Liver (tissue), 3 donors: Measurements from ENCODE around the gene IDH3A.

ENCODE experiments used
- CTCF ChIP-seq: fragments of 150-350 bp; IDR thresholded peaks from 2 replicates; pipeline ENCODE4 v1.5.1; 2017; ENCODE audit warnings: improper control_type of control experiment, low read depth, low read length; ENCODE audit not compliant: missing input control
- EGR1 ChIP-seq, 2 donors: IDR thresholded peaks; 2 replicates each; pipeline ENCODE4 v1.6.1; 2016 to 2018; ENCODE audit warnings: antibody characterized with exemption in 2 of 2, low read depth in 2 of 2
- FOXA1 ChIP-seq: IDR thresholded peaks from 2 replicates; pipeline ENCODE4 v1.6.1; 2016; ENCODE audit warnings: antibody characterized with exemption
- GABPA ChIP-seq, 2 donors: IDR thresholded peaks in 1 of 2; conservative IDR thresholded peaks in 1 of 2; 2 replicates each; pipeline ENCODE4 v1.6.1; 2016; ENCODE audit warnings: antibody characterized with exemption in 2 of 2, mild to moderate bottlenecking in 1 of 2, moderate library complexity in 1 of 2
- HNF4A ChIP-seq, 2 donors: conservative IDR thresholded peaks; 2 replicates each; pipeline ENCODE4 v1.6.1; 2016; ENCODE audit warnings: antibody characterized with exemption in 2 of 2, mild to moderate bottlenecking in 2 of 2
- JUND ChIP-seq, 2 donors: IDR thresholded peaks; 2 replicates each; pipeline ENCODE4 v1.6.1; 2016; ENCODE audit warnings: antibody characterized with exemption in 2 of 2
- MAX ChIP-seq: IDR thresholded peaks from 2 replicates; pipeline ENCODE4 v1.6.1; 2016; ENCODE audit warnings: antibody characterized with exemption
- RAD21 ChIP-seq, 2 donors: IDR thresholded peaks; 2 replicates each; pipeline ENCODE4 v1.6.1; 2016; ENCODE audit warnings: antibody characterized with exemption in 2 of 2, mild to moderate bottlenecking in 2 of 2
- SP1 ChIP-seq: IDR thresholded peaks from 2 replicates; pipeline ENCODE4 v1.6.1; 2018; ENCODE audit warnings: antibody characterized with exemption, mild to moderate bottlenecking
- TAF1 ChIP-seq: conservative IDR thresholded peaks from 2 replicates; pipeline ENCODE4 v1.6.1; 2016; ENCODE audit warnings: antibody characterized with exemption, mild to moderate bottlenecking
- YY1 ChIP-seq: IDR thresholded peaks from 2 replicates; pipeline ENCODE4 v1.6.1; 2016; ENCODE audit warnings: antibody characterized with exemption, mild to moderate bottlenecking
- ZBTB33 ChIP-seq: IDR thresholded peaks from 2 replicates; pipeline ENCODE4 v1.6.1; 2016; ENCODE audit warnings: antibody characterized with exemption
- donor health status: healthy.
- donor health status: healthy.

GRCh38 chr15:78206326-78207109 is 57.4 kb downstream of the IDH3A start:
- TF ChIP-seq CTCF (no peak), ZBTB33 (no peak), GABPA (IDR thresholded peaks at IDR 0.05 in 1 of 2, conservative IDR thresholded peaks at IDR 0.05 in 1 of 2) (no peak), MAX (no peak), TAF1 (no peak), JUND (IDR thresholded peaks at IDR 0.05) (no peak), HNF4A (conservative IDR thresholded peaks at IDR 0.05) (no peak), RAD21 (IDR thresholded peaks at IDR 0.05) (no peak), YY1 (no peak), FOXA1 (no peak), EGR1 (IDR thresholded peaks at IDR 0.05; ENCODE audit: low read depth in 2 of 2) (no peak), SP1 (no peak)
